Activated CD4-positive, alpha-beta T cell treated with anti-CD3 and anti-CD28 coated beads for 36 hours (primary cell): Measurements from ENCODE around the gene AP3S1. TPM values are rescaled to one million over a fixed set of nuclear protein-coding genes. Genes with fewer than 3 reads are reported as not detected.
"Not testable (repeated sequence)": the region's sequence is repeated elsewhere in the genome, so short reads cannot be mapped to it uniquely, and the experiment has no call there.

ENCODE experiments used
- ATAC-seq: fragments of 200-7000 bp; cut with Tn5 transposase; one replicate; pipeline ENCODE4 v1.10.0; 2021; ENCODE audit warnings: mild to moderate bottlenecking, moderate library complexity
- CTCF ChIA-PET: fragments of 350-600 bp; sonication (Branson Sonifier 250); formaldehyde crosslinking; loops from one replicate; lab custom pipeline; 2021; ENCODE audit warnings: antibody characterized with exemption; lab: Charles Lee
- POLR2A ChIA-PET: fragments of 350-600 bp; sonication (Branson Sonifier 250); formaldehyde crosslinking; loops from one replicate; lab custom pipeline; 2021; ENCODE audit warnings: antibody characterized with exemption, inconsistent platforms; lab: Charles Lee
- DNase-seq: peaks from one replicate; pipeline ENCODE4 v3.0.0-alpha.2; 2020
- H3K27ac Mint-ChIP-seq: one replicate; pipeline ENCODE4 v1.8.0; 2021; ENCODE audit warnings: mixed read lengths
- H3K27me3 Mint-ChIP-seq: one replicate; pipeline ENCODE4 v1.8.0; 2021; ENCODE audit warnings: mixed read lengths
- H3K36me3 Mint-ChIP-seq: one replicate; pipeline ENCODE4 v1.8.0; 2021; ENCODE audit warnings: low read depth, mixed read lengths
- H3K4me1 Mint-ChIP-seq: one replicate; pipeline ENCODE4 v1.8.0; 2021; ENCODE audit warnings: mixed read lengths
- H3K4me3 Mint-ChIP-seq: one replicate; pipeline ENCODE4 v1.8.0; 2021; ENCODE audit warnings: mild to moderate bottlenecking, moderate library complexity, mixed read lengths
- H3K9me3 Mint-ChIP-seq: one replicate; pipeline ENCODE4 v1.8.0; 2021; ENCODE audit warnings: low read depth, mixed read lengths
- intact Hi-C, 2 experiments: fragments of 100-400 bp; cut with DNase I in 1 of 2; cut with micrococcal nuclease in 1 of 2; formaldehyde crosslinking; loops; one replicate each; pipeline versions ENCODE4 v1.14.2 to v1.15.1; 2022 to 2024; cut with DNase I, micrococcal nuclease
- total RNA-seq, 2 experiments: library from RNA; stranded (reverse); gene quantifications; one replicate each; pipeline ENCODE4 v1.2.3, GENCODE V29; 2021

Gene AP3S1
- total RNA-seq, 2 experiments from 2014 or later = 84.5 to 91.6 TPM

GRCh38 chr5:115872447-115872846 is 30.7 kb downstream of the AP3S1 start:
- Mint-ChIP-seq H3K27ac (no peak overlapping the region), H3K9me3 (peaks cover 3% of the 10 kb centered on the region), H3K36me3 (peaks cover 36% of the 10 kb centered on the region), H3K27me3 (no peaks in the 10 kb centered on the region), H3K4me1 (peaks cover 8% of the 10 kb centered on the region), H3K4me3 (no peak overlapping the region)
- POLR2A ChIA-PET = no interaction called here
- CTCF ChIA-PET = interaction anchor here (1.0 kb wide), 1 partner anchor 238 kb away, joined by 3 read pairs; no protein-coding TSS in a partner anchor
- intact Hi-C loops = no loop called here
- ATAC-seq (no peak), DNase-seq (no peak)

- intact Hi-C loops = no loop called here
Measured at GRCh38 chr5:115873392-115873791, 31.7 kb downstream of the AP3S1 start.

GRCh38 chr5:115875447-115875846 is 33.7 kb downstream of the AP3S1 start:
- H3K27me3 Mint-ChIP-seq = no peaks in the 10 kb centered on the region
- no peak for ATAC-seq
- H3K4me3 Mint-ChIP-seq = no peak overlapping the region
- no peak for DNase-seq
- H3K9me3 Mint-ChIP-seq = peaks cover 5% of the 10 kb centered on the region
- POLR2A ChIA-PET = no interaction called here
- peaks cover 6% of the 10 kb centered on the region for H3K4me1 Mint-ChIP-seq
- CTCF ChIA-PET = no interaction called here
- no peak overlapping the region for H3K27ac Mint-ChIP-seq
- H3K36me3 Mint-ChIP-seq = peaks cover 53% of the 10 kb centered on the region
- intact Hi-C loops = no loop called here

More at GRCh38 chr5:115873392-115873791, 31.7 kb downstream of the AP3S1 start:
- ATAC-seq (no peak), DNase-seq (no peak)
- Mint-ChIP-seq H3K36me3 (peaks cover 45% of the 10 kb centered on the region), H3K4me3 (no peak overlapping the region), H3K27ac (no peak overlapping the region), H3K9me3 (peaks cover 3% of the 10 kb centered on the region), H3K27me3 (no peaks in the 10 kb centered on the region), H3K4me1 (peaks cover 6% of the 10 kb centered on the region)
- POLR2A ChIA-PET = no interaction called here
- CTCF ChIA-PET = interaction anchor here (0.5 to 1.4 kb wide), 2 partner anchors 39 to 702 kb away, joined by 3 to 4 read pairs; no protein-coding TSS in a partner anchor

GRCh38 chr5:115877342-115877741 is 35.6 kb downstream of the AP3S1 start:
- DNase-seq, CTCF ChIA-PET, H3K27ac Mint-ChIP-seq, intact Hi-C loops, H3K4me3 Mint-ChIP-seq, H3K27me3 Mint-ChIP-seq, POLR2A ChIA-PET, H3K9me3 Mint-ChIP-seq, H3K4me1 Mint-ChIP-seq, ATAC-seq: not testable (repeated sequence)
- H3K36me3 Mint-ChIP-seq = peaks cover 56% of the 10 kb centered on the region

GRCh38 chr5:115882434-115882833 is 40.7 kb downstream of the AP3S1 start:
- H3K4me3 Mint-ChIP-seq, H3K4me1 Mint-ChIP-seq, intact Hi-C loops, CTCF ChIA-PET, DNase-seq, ATAC-seq, H3K27me3 Mint-ChIP-seq, H3K9me3 Mint-ChIP-seq, POLR2A ChIA-PET, H3K27ac Mint-ChIP-seq: not testable (repeated sequence)
- H3K36me3 Mint-ChIP-seq = peaks cover 47% of the 10 kb centered on the region

GRCh38 chr5:115884704-115885103 is 43.0 kb downstream of the AP3S1 start:
- no peak for ATAC-seq
- no peak for DNase-seq
- peaks cover 2% of the 10 kb centered on the region for H3K9me3 Mint-ChIP-seq
- intact Hi-C loops = no loop called here
- peaks cover 27% of the 10 kb centered on the region for H3K36me3 Mint-ChIP-seq
- ChIA-PET POLR2A (no interaction called here), CTCF (no interaction called here)
- H3K27ac Mint-ChIP-seq = no peak overlapping the region
- H3K4me1 Mint-ChIP-seq = no peaks in the 10 kb centered on the region
- H3K4me3 Mint-ChIP-seq = no peak overlapping the region
- no peaks in the 10 kb centered on the region for H3K27me3 Mint-ChIP-seq

GRCh38 chr5:115885208-115885607 is 43.5 kb downstream of the AP3S1 start:
- H3K4me1 Mint-ChIP-seq, CTCF ChIA-PET, H3K27ac Mint-ChIP-seq, intact Hi-C loops, DNase-seq, H3K27me3 Mint-ChIP-seq, H3K4me3 Mint-ChIP-seq, H3K9me3 Mint-ChIP-seq, POLR2A ChIA-PET, ATAC-seq: not testable (repeated sequence)
- peaks cover 27% of the 10 kb centered on the region for H3K36me3 Mint-ChIP-seq

GRCh38 chr5:115888027-115888426 is 46.3 kb downstream of the AP3S1 start:
- no peak overlapping the region for H3K4me3 Mint-ChIP-seq
- CTCF ChIA-PET = no interaction called here
- H3K9me3 Mint-ChIP-seq = no peaks in the 10 kb centered on the region
- DNase-seq = no peak
- H3K4me1 Mint-ChIP-seq = no peaks in the 10 kb centered on the region
- ATAC-seq = no peak
- no peak overlapping the region for H3K27ac Mint-ChIP-seq
- peaks cover 7% of the 10 kb centered on the region for H3K36me3 Mint-ChIP-seq
- POLR2A ChIA-PET = no interaction called here
- intact Hi-C loops = no loop called here
- H3K27me3 Mint-ChIP-seq = no peaks in the 10 kb centered on the region

GRCh38 chr5:115892021-115892420 is 50.3 kb downstream of the AP3S1 start:
- DNase-seq (no peak), ATAC-seq (no peak)
- Mint-ChIP-seq H3K4me3 (no peak overlapping the region), H3K36me3 (peaks cover 3% of the 10 kb centered on the region), H3K9me3 (no peaks in the 10 kb centered on the region), H3K27ac (no peak overlapping the region), H3K4me1 (no peaks in the 10 kb centered on the region), H3K27me3 (no peaks in the 10 kb centered on the region)
- intact Hi-C loops = no loop called here
- ChIA-PET POLR2A (no interaction called here), CTCF (interaction anchor here (0.5 kb wide), 1 partner anchor 53 kb away, joined by 3 read pairs; no protein-coding TSS in a partner anchor)

- Mint-ChIP-seq H3K4me1 (no peaks in the 10 kb centered on the region), H3K36me3 (peaks cover 16% of the 10 kb centered on the region), H3K27ac (no peak overlapping the region), H3K4me3 (no peak overlapping the region), H3K9me3 (no peaks in the 10 kb centered on the region), H3K27me3 (no peaks in the 10 kb centered on the region)
- DNase-seq (no peak), ATAC-seq (no peak)
- ChIA-PET POLR2A (no interaction called here), CTCF (interaction anchor here (0.7 kb wide), 1 partner anchor 10 kb away, joined by 3 read pairs; no protein-coding TSS in a partner anchor)
- intact Hi-C loops = no loop called here
Measured at GRCh38 chr5:115894342-115894741, 52.6 kb downstream of the AP3S1 start.

GRCh38 chr5:115895821-115896220 is 54.1 kb downstream of the AP3S1 start:
- H3K4me3 Mint-ChIP-seq = no peak overlapping the region
- CTCF ChIA-PET = no interaction called here
- POLR2A ChIA-PET = no interaction called here
- H3K36me3 Mint-ChIP-seq = peaks cover 16% of the 10 kb centered on the region
- no peaks in the 10 kb centered on the region for H3K9me3 Mint-ChIP-seq
- ATAC-seq (no peak), DNase-seq (no peak)
- intact Hi-C loops = no loop called here
- no peaks in the 10 kb centered on the region for H3K27me3 Mint-ChIP-seq
- no peaks in the 10 kb centered on the region for H3K4me1 Mint-ChIP-seq
- H3K27ac Mint-ChIP-seq = no peak overlapping the region

- ATAC-seq = no peak
- Mint-ChIP-seq H3K36me3 (peaks cover 16% of the 10 kb centered on the region), H3K9me3 (no peaks in the 10 kb centered on the region), H3K4me1 (no peaks in the 10 kb centered on the region), H3K27me3 (no peaks in the 10 kb centered on the region), H3K27ac (no peak overlapping the region), H3K4me3 (no peak overlapping the region)
- intact Hi-C loops = no loop called here
- DNase-seq = no peak
- ChIA-PET CTCF (no interaction called here), POLR2A (no interaction called here)
Measured at GRCh38 chr5:115898656-115899055, 56.9 kb downstream of the AP3S1 start.
